ENCODE data around the gene ZYG11B. TPM values are rescaled to one million over a fixed set of nuclear protein-coding genes. Genes with fewer than 3 reads are reported as not detected.
"Not testable (repeated sequence)": the region's sequence is repeated elsewhere in the genome, so short reads cannot be mapped to it uniquely, and the experiment has no call there.

Gene ZYG11B
- total RNA-seq, 2 experiments from 2014 or later = 10.8 to 10.9 TPM

- ChIA-PET POLR2A (no interaction called here), CTCF (no interaction called here)
- Mint-ChIP-seq H3K9me3 (no peaks in the 10 kb centered on the region), H3K36me3 (ENCODE audit: low read depth) (peaks cover 5% of the 10 kb centered on the region), H3K27ac (no peak overlapping the region), H3K27me3 (no peaks in the 10 kb centered on the region), H3K4me1 (ENCODE audit: low read depth) (no peaks in the 10 kb centered on the region), H3K4me3 (no peak overlapping the region)
- no peak for TF ChIP-seq CTCF (IDR thresholded peaks at IDR 0.05)
- DNase-seq (no peak), ATAC-seq (no peak)
- intact Hi-C loops (cut with micrococcal nuclease) = no loop called here
Measured at GRCh38 chr1:52798331-52798730, 72.1 kb downstream of the ZYG11B start.

GRCh38 chr1:52801011-52801410 is 74.8 kb downstream of the ZYG11B start:
- CTCF ChIA-PET = interaction anchor here (1.5 kb wide), 1 partner anchor 25 kb away, joined by 5 read pairs; no protein-coding TSS in a partner anchor
- ATAC-seq (no peak), DNase-seq (no peak)
- intact Hi-C loops (cut with micrococcal nuclease) = no loop called here
- no peaks in the 10 kb centered on the region for H3K27me3 Mint-ChIP-seq
- H3K27ac Mint-ChIP-seq = no peak overlapping the region
- no peaks in the 10 kb centered on the region for H3K4me1 Mint-ChIP-seq (ENCODE audit: low read depth)
- POLR2A ChIA-PET = no interaction called here
- no peaks in the 10 kb centered on the region for H3K9me3 Mint-ChIP-seq
- no peak for TF ChIP-seq CTCF (IDR thresholded peaks at IDR 0.05)
- peaks cover 5% of the 10 kb centered on the region for H3K36me3 Mint-ChIP-seq (ENCODE audit: low read depth)
- H3K4me3 Mint-ChIP-seq = no peak overlapping the region

GRCh38 chr1:52804083-52804482 is 77.8 kb downstream of the ZYG11B start:
- intact Hi-C loops (cut with micrococcal nuclease); H3K4me1 Mint-ChIP-seq (ENCODE audit: low read depth); CTCF ChIA-PET; POLR2A ChIA-PET; H3K4me3 Mint-ChIP-seq; DNase-seq; H3K36me3 Mint-ChIP-seq (ENCODE audit: low read depth); H3K27ac Mint-ChIP-seq; H3K27me3 Mint-ChIP-seq; H3K9me3 Mint-ChIP-seq; ATAC-seq: not testable (repeated sequence)

- no peaks in the 10 kb centered on the region for H3K9me3 Mint-ChIP-seq
- POLR2A ChIA-PET = no interaction called here
- intact Hi-C loops (cut with micrococcal nuclease) = no loop called here
- TF ChIP-seq CTCF (IDR thresholded peaks at IDR 0.05) = no peak
- ATAC-seq = no peak
- DNase-seq = no peak
- H3K27me3 Mint-ChIP-seq = no peaks in the 10 kb centered on the region
- peaks cover 12% of the 10 kb centered on the region for H3K36me3 Mint-ChIP-seq (ENCODE audit: low read depth)
- H3K4me3 Mint-ChIP-seq = no peak overlapping the region
- CTCF ChIA-PET = no interaction called here
- H3K4me1 Mint-ChIP-seq (ENCODE audit: low read depth) = no peaks in the 10 kb centered on the region
- no peak overlapping the region for H3K27ac Mint-ChIP-seq
Measured at GRCh38 chr1:52814465-52814864, 88.2 kb downstream of the ZYG11B start.

- POLR2A ChIA-PET; intact Hi-C loops (cut with micrococcal nuclease); DNase-seq; CTCF ChIA-PET; H3K4me3 Mint-ChIP-seq; H3K9me3 Mint-ChIP-seq; ATAC-seq; H3K4me1 Mint-ChIP-seq (ENCODE audit: low read depth); H3K27ac Mint-ChIP-seq; H3K27me3 Mint-ChIP-seq: not testable (repeated sequence)
- peaks cover 12% of the 10 kb centered on the region for H3K36me3 Mint-ChIP-seq (ENCODE audit: low read depth)
Measured at GRCh38 chr1:52820830-52821229, 94.6 kb downstream of the ZYG11B start.

GRCh38 chr1:52825868-52826267 is 99.6 kb downstream of the ZYG11B start:
- no peaks in the 10 kb centered on the region for H3K4me1 Mint-ChIP-seq (ENCODE audit: low read depth)
- TF ChIP-seq CTCF (IDR thresholded peaks at IDR 0.05) = no peak
- DNase-seq (no peak), ATAC-seq (no peak)
- H3K4me3 Mint-ChIP-seq = no peak overlapping the region
- peaks cover 5% of the 10 kb centered on the region for H3K36me3 Mint-ChIP-seq (ENCODE audit: low read depth)
- POLR2A ChIA-PET = interaction anchor here (0.6 kb wide), 1 partner anchor 124 kb away, joined by 3 read pairs; no protein-coding TSS in a partner anchor
- no peaks in the 10 kb centered on the region for H3K27me3 Mint-ChIP-seq
- CTCF ChIA-PET = interaction anchor here (0.9 to 1.7 kb wide), 9 partner anchors 11 to 140 kb away, joined by 3 to 5 read pairs (median 3); partner anchors contain the start of gene ZYG11A
- no peaks in the 10 kb centered on the region for H3K9me3 Mint-ChIP-seq
- intact Hi-C loops (cut with micrococcal nuclease) = no loop called here
- H3K27ac Mint-ChIP-seq = no peak overlapping the region
